Activated CD8-positive, alpha-beta memory T cell treated with anti-CD3 and anti-CD28 coated beads, Interleukin-2, amount 10 ng/mL, durations not matched to agents 7 days and 5 days (primary cell): Measurements from ENCODE around the gene IGSF21. TPM values are rescaled to one million over a fixed set of nuclear protein-coding genes. Genes with fewer than 3 reads are reported as not detected.
"Not testable (repeated sequence)": the region's sequence is repeated elsewhere in the genome, so short reads cannot be mapped to it uniquely, and the experiment has no call there.

ENCODE experiments used
- ATAC-seq: fragments of 150-1000 bp; cut with Tn5 transposase; one replicate; pipeline ENCODE4 v1.10.0; 2021; ENCODE audit warnings: moderate library complexity
- CTCF ChIA-PET: fragments of 350-600 bp; sonication (Branson Sonifier 250); formaldehyde crosslinking; loops from one replicate; lab custom pipeline; 2021; ENCODE audit warnings: antibody characterized with exemption; lab: Charles Lee
- DNase-seq: peaks from one replicate; pipeline ENCODE4 v3.0.0-alpha.2; 2020
- H3K27ac Mint-ChIP-seq: one replicate; pipeline ENCODE4 v1.8.0; 2021; ENCODE audit warnings: mild to moderate bottlenecking, mixed read lengths
- H3K27me3 Mint-ChIP-seq: one replicate; pipeline ENCODE4 v1.8.0; 2021; ENCODE audit warnings: mixed read lengths
- H3K36me3 Mint-ChIP-seq: one replicate; pipeline ENCODE4 v1.8.0; 2021; ENCODE audit warnings: mild to moderate bottlenecking, mixed read lengths
- H3K4me1 Mint-ChIP-seq: one replicate; pipeline ENCODE4 v1.8.0; 2021; ENCODE audit warnings: mixed read lengths
- H3K4me3 Mint-ChIP-seq: one replicate; pipeline ENCODE4 v1.8.0; 2021; ENCODE audit warnings: mild to moderate bottlenecking, moderate library complexity, mixed read lengths
- H3K9me3 Mint-ChIP-seq: one replicate; pipeline ENCODE4 v1.8.0; 2022; ENCODE audit warnings: low read depth, mixed read lengths
- total RNA-seq, 2 experiments: library from RNA; stranded (reverse); gene quantifications; one replicate each; pipeline ENCODE4 v1.2.3, GENCODE V29; 2021

IGSF21 gene
- total RNA-seq, 2 experiments from 2014 or later: not detected

DNA sequence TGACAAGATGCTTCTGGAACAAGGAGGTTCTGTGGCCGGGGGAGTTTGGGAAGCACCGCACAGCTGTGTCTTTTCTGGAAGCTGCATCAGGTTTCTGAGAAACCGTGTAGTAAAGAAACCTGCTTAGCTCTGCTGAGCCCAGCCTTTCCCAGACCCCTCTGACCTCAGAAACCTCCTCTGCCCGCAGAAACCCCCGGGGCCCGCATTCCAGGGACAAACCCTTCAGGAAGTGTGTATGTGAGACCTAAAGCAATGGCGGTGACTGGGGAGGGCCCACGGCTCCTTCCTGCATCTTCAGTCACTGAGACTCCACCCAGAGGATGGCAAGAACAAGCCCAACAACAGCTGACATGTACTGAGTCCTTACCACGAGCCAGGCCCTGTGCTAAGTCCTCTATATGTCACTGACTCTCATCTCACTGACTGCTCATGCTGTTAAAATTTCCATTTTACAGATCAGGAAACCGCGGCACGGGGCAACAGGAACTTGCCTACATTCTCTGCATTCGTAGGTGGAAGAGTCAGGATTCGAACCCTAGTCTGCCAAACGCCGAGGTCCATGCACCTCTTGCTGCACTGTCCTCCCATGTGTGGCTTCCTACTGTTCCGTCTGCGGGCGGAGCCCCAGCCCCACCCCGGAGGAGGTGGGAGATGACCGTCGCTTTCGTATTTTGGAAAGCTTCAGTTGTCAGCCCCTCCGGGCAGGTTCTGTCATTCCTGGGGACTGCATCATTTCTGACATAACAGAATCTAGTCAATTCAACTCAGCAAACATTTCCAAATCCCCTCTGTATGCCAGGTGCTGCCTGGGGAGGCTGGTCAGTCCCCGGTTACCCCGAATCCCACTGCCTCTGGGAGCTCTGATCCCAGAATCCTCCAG is 299.8 kb downstream of the IGSF21 start:
- Mint-ChIP-seq H3K4me1 (no peaks in the 10 kb centered on the region), H3K9me3 (peaks cover 5% of the 10 kb centered on the region), H3K27me3 (no peaks in the 10 kb centered on the region), H3K4me3 (no peak overlapping the region), H3K36me3 (no peaks in the 10 kb centered on the region), H3K27ac (no peak overlapping the region)
- DNase-seq: no peak
- no peak for ATAC-seq
- CTCF ChIA-PET: no interaction called here

DNA sequence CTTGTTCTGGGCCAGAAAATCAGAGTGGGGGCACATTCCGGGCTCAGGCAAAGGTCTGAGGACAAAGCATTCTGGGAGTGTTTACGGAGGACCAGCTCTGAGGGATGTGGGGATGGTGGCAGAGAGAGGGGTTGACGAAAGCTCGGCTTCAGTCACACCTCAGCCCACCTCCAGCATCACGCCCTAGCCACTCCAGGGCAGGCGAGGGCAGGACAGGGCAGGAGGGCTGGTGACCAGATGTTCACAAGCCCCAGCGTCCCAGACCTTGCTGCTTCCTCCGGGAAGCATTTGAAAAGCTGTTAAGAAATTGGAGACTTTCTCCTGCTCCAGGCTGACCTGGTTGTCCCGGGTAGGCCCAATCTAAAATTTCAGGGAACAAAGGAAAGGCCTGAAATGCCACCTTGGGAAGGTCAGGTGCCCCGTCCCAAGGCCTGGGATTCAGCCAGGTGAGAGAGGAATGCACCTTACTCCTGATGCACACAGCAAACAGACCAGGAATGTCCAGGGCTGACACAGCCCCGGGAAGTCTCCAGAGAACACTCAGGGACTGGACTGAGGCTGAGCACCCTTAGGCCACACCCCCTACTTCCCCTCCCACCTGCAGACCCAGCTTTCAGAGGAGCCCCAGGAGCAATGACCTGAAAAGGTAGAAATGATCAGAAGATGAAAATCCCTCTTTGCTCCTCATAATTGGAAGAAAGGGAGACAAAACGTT is 301.2 kb downstream of the IGSF21 start:
- Mint-ChIP-seq H3K4me3 (no peak overlapping the region), H3K9me3 (peaks cover 5% of the 10 kb centered on the region), H3K36me3 (no peaks in the 10 kb centered on the region), H3K4me1 (no peaks in the 10 kb centered on the region), H3K27ac (no peak overlapping the region), H3K27me3 (no peaks in the 10 kb centered on the region)
- CTCF ChIA-PET: no interaction called here
- ATAC-seq: no peak
- DNase-seq: no peak

DNA sequence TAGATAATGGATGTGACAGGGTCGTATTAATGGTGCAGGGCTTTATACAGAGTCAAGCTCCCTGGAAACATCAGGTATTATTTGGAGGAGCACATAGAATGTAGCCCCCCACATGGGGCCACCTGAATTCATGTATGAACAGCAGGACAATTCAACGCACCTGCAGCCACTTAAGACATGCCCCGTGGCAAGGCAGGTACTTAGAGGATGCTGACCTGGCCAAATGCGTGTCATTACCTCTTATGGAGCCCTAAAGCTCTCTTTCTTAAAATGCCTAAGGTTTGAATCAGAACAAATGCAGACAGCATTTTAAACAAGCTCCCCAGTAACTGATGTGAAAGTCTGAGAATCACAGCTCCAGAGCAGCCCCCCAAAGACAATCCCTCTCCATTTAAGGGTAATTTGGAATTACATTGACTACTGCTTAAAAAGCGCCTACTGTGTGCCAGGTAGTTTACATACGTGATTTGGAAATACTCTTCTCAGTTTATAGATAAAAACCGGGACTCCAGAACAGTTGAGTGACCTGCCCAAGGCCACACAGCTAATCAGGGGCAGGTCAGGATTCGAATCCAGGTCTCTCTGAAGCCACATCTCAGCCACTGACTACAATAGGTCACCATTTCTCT is 302.1 kb downstream of the IGSF21 start:
- no peak overlapping the region for H3K4me3 Mint-ChIP-seq
- no peaks in the 10 kb centered on the region for H3K36me3 Mint-ChIP-seq
- peaks cover 5% of the 10 kb centered on the region for H3K9me3 Mint-ChIP-seq
- DNase-seq (no peak), ATAC-seq (no peak)
- CTCF ChIA-PET: no interaction called here
- H3K27me3 Mint-ChIP-seq: no peaks in the 10 kb centered on the region
- H3K4me1 Mint-ChIP-seq: no peaks in the 10 kb centered on the region
- no peak overlapping the region for H3K27ac Mint-ChIP-seq

DNA sequence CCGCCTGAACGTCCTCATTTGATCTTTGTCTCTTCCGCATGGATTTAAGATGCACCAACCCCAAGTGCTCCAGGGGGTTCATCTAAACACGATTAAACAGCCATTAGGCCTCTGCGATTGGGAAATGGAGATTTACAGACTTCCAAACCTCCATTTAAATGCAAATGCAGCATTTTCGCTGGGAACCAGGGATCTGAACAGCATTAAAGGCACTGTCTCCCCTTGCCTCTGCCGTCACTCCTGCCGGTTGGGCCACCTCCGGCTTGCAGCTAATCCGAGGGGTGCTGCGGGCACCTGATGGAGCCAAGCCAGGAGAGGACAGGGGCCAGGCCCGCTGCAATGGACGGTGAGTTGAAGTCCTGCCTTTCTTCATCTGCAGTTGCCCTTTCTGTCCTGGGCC is 302.8 kb downstream of the IGSF21 start:
- no peak overlapping the region for H3K4me3 Mint-ChIP-seq
- CTCF ChIA-PET: no interaction called here
- peaks cover 5% of the 10 kb centered on the region for H3K9me3 Mint-ChIP-seq
- ATAC-seq (no peak), DNase-seq (no peak)
- H3K27me3 Mint-ChIP-seq: no peaks in the 10 kb centered on the region
- no peaks in the 10 kb centered on the region for H3K36me3 Mint-ChIP-seq
- no peaks in the 10 kb centered on the region for H3K4me1 Mint-ChIP-seq
- no peak overlapping the region for H3K27ac Mint-ChIP-seq

DNA sequence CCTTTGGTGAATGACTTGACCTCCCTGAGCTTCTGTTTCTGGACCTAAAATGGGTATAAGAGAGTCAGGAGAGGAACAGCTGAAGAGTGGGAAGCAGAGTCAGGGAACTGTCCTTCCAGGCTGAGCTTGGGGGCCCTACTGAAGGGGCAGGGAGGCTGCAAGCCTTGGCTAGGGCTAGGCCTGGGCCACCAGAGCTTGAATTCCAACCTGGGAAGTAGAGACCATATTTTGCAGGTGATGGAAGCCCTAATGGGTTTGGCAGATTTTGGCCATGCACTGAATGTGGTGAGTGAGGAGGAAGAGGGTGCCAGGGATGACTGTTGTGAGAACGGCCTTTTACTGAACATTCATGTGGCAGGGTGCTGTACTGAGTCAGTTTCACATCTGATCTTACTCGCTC is 303.7 kb downstream of the IGSF21 start:
- no peaks in the 10 kb centered on the region for H3K36me3 Mint-ChIP-seq
- no peak overlapping the region for H3K27ac Mint-ChIP-seq
- H3K4me1 Mint-ChIP-seq: no peaks in the 10 kb centered on the region
- ATAC-seq (no peak), DNase-seq (no peak)
- no peaks in the 10 kb centered on the region for H3K27me3 Mint-ChIP-seq
- H3K4me3 Mint-ChIP-seq: no peak overlapping the region
- H3K9me3 Mint-ChIP-seq: peaks cover 5% of the 10 kb centered on the region
- CTCF ChIA-PET: no interaction called here

DNA sequence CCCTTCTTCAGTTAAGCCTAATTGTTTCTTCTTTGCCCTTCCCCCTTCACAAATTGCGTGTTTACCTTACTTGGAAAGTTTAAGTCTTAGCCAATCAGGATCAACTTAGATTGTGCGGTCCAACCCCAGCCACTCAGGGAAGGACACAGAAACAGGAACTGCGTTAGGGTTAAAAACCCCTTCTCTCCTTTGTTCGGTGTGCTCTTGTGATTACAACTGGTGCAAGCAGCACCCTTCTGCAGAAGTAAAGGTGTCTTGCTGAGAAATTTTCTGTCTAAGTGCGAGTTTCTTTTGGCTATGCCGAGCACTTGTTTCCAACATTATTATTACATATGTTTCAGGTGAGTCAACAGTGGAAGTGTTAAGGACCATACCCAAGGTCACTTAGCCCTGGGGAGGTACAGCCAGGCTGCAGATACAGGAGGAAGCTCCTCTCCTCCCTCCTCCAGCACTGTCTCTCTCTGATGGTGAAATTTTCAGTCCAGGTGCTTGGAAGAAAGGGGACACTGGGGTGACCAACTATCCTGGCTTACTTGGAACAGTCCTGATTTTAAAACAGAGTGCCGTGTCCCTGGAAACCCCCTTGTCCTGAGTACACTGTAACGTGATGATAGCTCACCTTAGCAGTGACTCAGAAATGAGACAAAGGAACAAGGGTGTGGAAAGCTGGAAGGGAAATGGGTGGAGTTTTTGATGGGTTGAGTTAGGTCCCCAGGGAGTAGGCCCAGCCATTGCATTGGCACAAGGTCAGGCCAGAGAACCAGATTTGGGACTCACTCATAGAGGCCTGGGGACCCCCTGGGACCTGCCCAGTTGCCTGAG is 304.4 kb downstream of the IGSF21 start:
- no peaks in the 10 kb centered on the region for H3K36me3 Mint-ChIP-seq
- no peak for ATAC-seq
- peaks cover 5% of the 10 kb centered on the region for H3K9me3 Mint-ChIP-seq

DNA sequence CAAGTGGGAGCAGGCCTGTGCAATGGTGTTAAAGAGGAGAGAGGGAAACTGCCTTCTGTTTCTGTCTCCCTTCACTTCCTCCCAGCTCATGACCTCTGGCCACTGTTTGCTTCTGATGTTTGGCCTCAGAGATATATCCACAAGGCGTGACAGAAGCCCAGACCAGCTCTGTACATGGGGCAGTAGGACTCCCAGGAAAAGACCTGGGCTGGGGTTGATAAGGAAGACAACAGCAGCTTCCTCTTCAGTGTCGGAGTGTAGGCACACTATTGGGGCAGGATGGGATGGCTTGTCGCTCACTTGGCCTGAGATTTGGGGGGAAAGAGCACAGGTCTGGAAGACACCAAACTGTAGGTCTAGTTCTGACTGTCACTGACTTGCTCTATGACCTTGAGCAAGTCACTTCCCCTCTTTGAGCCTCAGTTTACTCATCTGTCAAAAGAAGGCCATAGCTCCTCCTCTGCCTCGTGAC is 305.3 kb downstream of the IGSF21 start:
- no peak for DNase-seq
- CTCF ChIA-PET: no interaction called here
- H3K4me1 Mint-ChIP-seq: no peaks in the 10 kb centered on the region
- no peaks in the 10 kb centered on the region for H3K36me3 Mint-ChIP-seq
- H3K27me3 Mint-ChIP-seq: no peaks in the 10 kb centered on the region
- no peak overlapping the region for H3K4me3 Mint-ChIP-seq
- no peak for ATAC-seq
- H3K9me3 Mint-ChIP-seq: peaks cover 5% of the 10 kb centered on the region
- H3K27ac Mint-ChIP-seq: no peak overlapping the region

More for the DNA sequence above, 304.4 kb downstream of the IGSF21 start:
- Mint-ChIP-seq H3K27ac (no peak overlapping the region), H3K27me3 (no peaks in the 10 kb centered on the region), H3K4me3 (no peak overlapping the region), H3K4me1 (no peaks in the 10 kb centered on the region)
- DNase-seq: no peak
- CTCF ChIA-PET: no interaction called here

DNA sequence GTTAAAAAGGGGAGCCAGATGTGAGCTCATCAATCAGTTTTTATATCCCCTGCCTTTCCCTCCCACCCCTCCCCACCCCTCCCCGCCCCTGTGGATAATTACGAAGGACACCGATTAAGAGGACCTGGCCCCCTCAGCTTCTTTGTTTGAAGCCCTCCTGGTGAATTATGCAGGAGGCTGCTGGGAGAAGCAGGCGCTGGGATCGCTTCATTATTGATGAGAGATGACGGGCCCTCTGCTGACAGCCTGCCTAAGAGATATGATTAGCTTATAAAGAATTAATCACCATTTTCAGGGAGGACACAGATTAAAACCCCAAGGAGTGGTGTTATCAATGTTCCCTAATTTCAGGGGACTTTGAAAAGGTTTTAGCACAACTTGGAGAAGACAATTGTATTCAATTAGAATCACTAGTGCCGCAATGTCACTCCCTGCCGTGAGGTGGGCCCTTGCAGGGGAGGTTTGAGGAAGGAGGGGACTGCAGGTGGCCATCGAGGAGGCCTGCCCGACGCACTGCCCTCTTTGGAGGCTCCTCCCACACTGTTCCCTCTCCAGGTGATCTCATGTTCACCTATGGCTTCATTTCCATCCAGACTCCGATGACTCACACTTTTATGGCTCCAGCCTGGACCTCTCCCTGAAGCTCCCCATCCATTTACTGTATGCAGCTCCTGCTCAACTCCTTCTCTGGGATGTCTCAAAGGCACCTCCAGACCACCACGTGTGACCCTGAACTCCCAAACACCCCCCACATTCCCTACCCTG is 306.1 kb downstream of the IGSF21 start:
- no peaks in the 10 kb centered on the region for H3K36me3 Mint-ChIP-seq
- H3K4me3 Mint-ChIP-seq: no peak overlapping the region
- peaks cover 5% of the 10 kb centered on the region for H3K9me3 Mint-ChIP-seq
- H3K27me3 Mint-ChIP-seq: no peaks in the 10 kb centered on the region
- CTCF ChIA-PET: no interaction called here
- ATAC-seq (no peak), DNase-seq (no peak)
- no peak overlapping the region for H3K27ac Mint-ChIP-seq
- H3K4me1 Mint-ChIP-seq: no peaks in the 10 kb centered on the region

DNA sequence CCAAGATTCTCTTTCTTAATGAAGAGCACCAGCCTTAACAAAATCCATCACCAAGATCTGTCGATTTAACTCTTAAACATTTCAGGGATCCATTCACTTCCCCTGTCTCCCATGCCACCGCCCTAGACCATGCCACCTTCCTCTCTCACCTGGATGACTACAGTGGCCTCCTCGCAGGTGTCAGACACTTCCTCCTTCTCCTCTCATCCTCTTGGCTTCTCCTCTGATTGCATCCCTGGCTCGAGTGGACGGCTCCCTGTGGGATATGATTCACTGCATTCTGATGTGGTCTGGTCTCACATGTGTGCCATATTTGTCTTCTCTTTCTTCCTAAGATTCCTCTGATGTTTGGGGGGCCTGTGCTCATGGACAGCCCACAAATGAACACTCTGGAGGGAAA is 306.7 kb downstream of the IGSF21 start:
- no peaks in the 10 kb centered on the region for H3K36me3 Mint-ChIP-seq
- H3K4me1 Mint-ChIP-seq: no peaks in the 10 kb centered on the region
- no peaks in the 10 kb centered on the region for H3K27me3 Mint-ChIP-seq
- no peak overlapping the region for H3K27ac Mint-ChIP-seq
- CTCF ChIA-PET: no interaction called here
- H3K4me3 Mint-ChIP-seq: no peak overlapping the region
- H3K9me3 Mint-ChIP-seq: peaks cover 5% of the 10 kb centered on the region
- ATAC-seq: no peak
- no peak for DNase-seq

DNA sequence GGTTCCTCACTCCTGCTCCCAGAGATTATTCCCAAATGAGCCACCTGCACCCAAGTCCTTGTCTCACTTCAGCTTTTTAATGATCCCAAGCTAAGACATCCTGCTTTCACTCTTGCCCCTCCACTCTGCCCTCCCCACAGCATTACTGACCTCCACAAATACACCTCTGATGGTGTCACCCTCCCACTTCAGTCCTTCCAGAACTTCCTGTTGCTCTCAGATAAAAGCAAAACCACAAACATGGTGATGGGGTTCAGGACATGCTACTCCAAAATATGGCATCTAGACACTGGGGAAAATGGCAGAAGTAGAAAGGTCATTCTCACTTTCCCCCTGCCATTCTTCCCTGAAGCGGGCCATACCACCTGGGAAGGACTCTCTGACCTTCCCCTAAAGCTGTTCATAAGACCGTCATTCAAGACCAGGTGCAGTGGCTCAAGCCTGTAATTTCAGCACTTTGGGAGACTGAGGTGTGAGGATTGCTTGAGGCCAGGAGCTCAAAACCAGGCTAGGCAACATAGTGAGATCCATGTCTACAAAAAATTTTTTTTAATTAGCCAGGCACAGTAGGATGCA is 307.4 kb downstream of the IGSF21 start:
- H3K4me1 Mint-ChIP-seq: no peaks in the 10 kb centered on the region
- no peak for ATAC-seq

DNA sequence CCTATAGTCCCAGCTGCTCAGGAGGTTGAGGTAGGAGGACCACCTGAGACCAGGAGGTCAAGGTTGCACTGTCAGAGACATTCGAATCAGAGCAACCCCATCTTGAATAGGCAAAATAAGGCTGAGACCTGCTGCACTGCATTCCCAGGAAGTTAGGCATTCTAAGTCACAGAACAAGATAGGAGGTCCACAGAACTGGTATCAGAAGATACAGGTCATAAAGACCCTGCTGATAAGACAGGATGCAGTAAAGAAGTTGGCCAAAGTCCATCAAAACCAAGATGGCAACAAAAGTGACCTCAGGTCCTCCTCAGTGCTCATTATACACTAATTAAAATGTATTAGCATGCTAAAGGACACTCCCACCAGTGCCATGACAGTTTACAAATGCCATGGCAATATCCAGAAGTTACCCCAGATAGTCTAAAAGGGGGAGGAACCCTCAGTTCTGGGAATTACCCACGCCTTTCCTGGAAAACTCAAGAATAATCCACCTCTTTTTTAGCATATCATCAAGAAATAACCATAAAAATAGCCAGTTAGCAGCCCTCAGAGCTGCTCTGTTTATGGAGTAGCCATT is 307.9 kb downstream of the IGSF21 start:
- no peak overlapping the region for H3K4me3 Mint-ChIP-seq
- no peak overlapping the region for H3K27ac Mint-ChIP-seq
- DNase-seq: no peak
- H3K9me3 Mint-ChIP-seq: peaks cover 5% of the 10 kb centered on the region
- CTCF ChIA-PET: no interaction called here
- no peaks in the 10 kb centered on the region for H3K4me1 Mint-ChIP-seq
- no peak for ATAC-seq
- H3K27me3 Mint-ChIP-seq: no peaks in the 10 kb centered on the region
- H3K36me3 Mint-ChIP-seq: no peaks in the 10 kb centered on the region

More for the DNA sequence above, 307.4 kb downstream of the IGSF21 start:
- Mint-ChIP-seq H3K4me3 (no peak overlapping the region), H3K36me3 (no peaks in the 10 kb centered on the region), H3K9me3 (peaks cover 5% of the 10 kb centered on the region), H3K27ac (no peak overlapping the region), H3K27me3 (no peaks in the 10 kb centered on the region)
- CTCF ChIA-PET: no interaction called here
- no peak for DNase-seq

DNA sequence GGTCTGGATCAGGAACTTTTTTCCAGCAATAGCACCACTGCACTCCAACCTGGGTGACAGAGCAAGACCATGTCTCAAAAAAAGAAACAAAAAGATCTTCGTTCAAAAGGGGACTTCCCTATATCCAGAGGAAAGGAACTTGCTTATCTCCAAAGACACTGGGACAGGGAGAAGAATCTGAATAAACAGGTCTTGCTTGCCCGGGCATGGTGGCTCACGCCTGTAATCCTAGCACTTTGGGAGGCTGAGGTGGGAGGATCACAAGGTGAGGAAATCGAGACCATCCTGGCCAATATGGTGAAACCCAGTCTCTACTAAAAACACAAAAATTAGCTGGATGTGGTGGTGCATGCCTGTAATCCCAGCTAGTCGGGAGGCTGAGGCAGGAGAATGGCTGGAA is 308.5 kb downstream of the IGSF21 start:
- ATAC-seq, H3K9me3 Mint-ChIP-seq, H3K27me3 Mint-ChIP-seq, DNase-seq, H3K36me3 Mint-ChIP-seq, CTCF ChIA-PET, H3K4me3 Mint-ChIP-seq, H3K27ac Mint-ChIP-seq, H3K4me1 Mint-ChIP-seq: not testable (repeated sequence)
